IPS-NIHi7 (cell line): ENCODE measurements around the gene XRCC4.
"Not testable (repeated sequence)": the region's sequence is repeated elsewhere in the genome, so short reads cannot be mapped to it uniquely, and the experiment has no call there.

ENCODE experiments used
- DNase-seq: peaks from one replicate; pipeline ENCODE4 v3.0.0; 2012; ENCODE audit warnings: mixed read lengths; ENCODE audit errors: extremely low spot score

The XRCC4 gene

GRCh38 chr5:83179966-83180365, 102.6 kb downstream of the XRCC4 start:
- no peak for DNase-seq

- no peak for DNase-seq
Measured at GRCh38 chr5:83184534-83184933, 107.2 kb downstream of the XRCC4 start.

GRCh38 chr5:83192947-83193346, 115.6 kb downstream of the XRCC4 start:
- no peak for DNase-seq

- no peak for DNase-seq
Measured at GRCh38 chr5:83197326-83197967, 120.1 kb downstream of the XRCC4 start.

GRCh38 chr5:83199126-83199525, 121.8 kb downstream of the XRCC4 start:
- no peak for DNase-seq

GRCh38 chr5:83204651-83205050, 127.3 kb downstream of the XRCC4 start:
- no peak for DNase-seq

- no peak for DNase-seq
Measured at GRCh38 chr5:83209963-83210362, 132.6 kb downstream of the XRCC4 start.

GRCh38 chr5:83219077-83219476, 141.7 kb downstream of the XRCC4 start:
- DNase-seq, result no peak

- DNase-seq, result no peak
Measured at GRCh38 chr5:83219495-83219894, 142.1 kb downstream of the XRCC4 start.

GRCh38 chr5:83220331-83220730, 143.0 kb downstream of the XRCC4 start:
- no peak for DNase-seq

- no peak for DNase-seq
Measured at GRCh38 chr5:83222906-83223305, 145.6 kb downstream of the XRCC4 start.

GRCh38 chr5:83227611-83228010, 150.3 kb downstream of the XRCC4 start:
- DNase-seq, result no peak

- DNase-seq, result no peak
Measured at GRCh38 chr5:83230511-83230910, 153.2 kb downstream of the XRCC4 start.

GRCh38 chr5:83244516-83244915, 167.2 kb downstream of the XRCC4 start:
- DNase-seq, result no peak

- DNase-seq, result no peak
Measured at GRCh38 chr5:83245037-83245436, 167.7 kb downstream of the XRCC4 start.

- no peak for DNase-seq
Measured at GRCh38 chr5:83246071-83246470, 168.7 kb downstream of the XRCC4 start.

GRCh38 chr5:83249156-83249555, 171.8 kb downstream of the XRCC4 start:
- no peak for DNase-seq

GRCh38 chr5:83251849-83252248, 174.5 kb downstream of the XRCC4 start:
- no peak for DNase-seq

- DNase-seq, result no peak
Measured at GRCh38 chr5:83253720-83254119, 176.4 kb downstream of the XRCC4 start.

- DNase-seq, result no peak
Measured at GRCh38 chr5:83255268-83255667, 177.9 kb downstream of the XRCC4 start.

GRCh38 chr5:83256091-83256780, 178.9 kb downstream of the XRCC4 start:
- no peak for DNase-seq

GRCh38 chr5:83257684-83258083, 180.3 kb downstream of the XRCC4 start:
- DNase-seq, result not testable (repeated sequence)

GRCh38 chr5:83265318-83265717, 188.0 kb downstream of the XRCC4 start:
- no peak for DNase-seq

GRCh38 chr5:83270311-83270710, 193.0 kb downstream of the XRCC4 start:
- no peak for DNase-seq
